GM19043 (cell line): ENCODE results near the gene ZNF141.
"Not testable (repeated sequence)": the region's sequence is repeated elsewhere in the genome, so short reads cannot be mapped to it uniquely, and the experiment has no call there.

Experiments
- ATAC-seq: cut with Tn5 transposase; IDR thresholded peaks from one replicate; pipeline ENCODE4 v1.9.1; 2021; ENCODE audit warnings: low read depth; ENCODE audit not compliant: unreplicated experiment

The ZNF141 gene

GRCh38 chr4:384311-385010, 46.8 kb downstream of the ZNF141 start:
- no peak for ATAC-seq

- ATAC-seq = no peak
These were observed 48.5 kb downstream of the ZNF141 start for GRCh38 chr4:385934-386707.

- no peak for ATAC-seq
These were observed 49.1 kb downstream of the ZNF141 start for GRCh38 chr4:386708-387105.

GRCh38 chr4:404006-404405, 66.4 kb downstream of the ZNF141 start:
- no peak for ATAC-seq

- not testable (repeated sequence) for ATAC-seq
These were observed 70.7 kb downstream of the ZNF141 start for GRCh38 chr4:408321-408720.

- ATAC-seq = no peak
These were observed 85.0 kb downstream of the ZNF141 start for GRCh38 chr4:422587-422986.
